NCI-H1417 (cell line): Measurements from ENCODE around the gene CAPN5.
A peak's percentile ranks its signal among the peaks of the same experiment; 100 is the strongest.
"Not testable (repeated sequence)": the region's sequence is repeated elsewhere in the genome, so short reads cannot be mapped to it uniquely, and the experiment has no call there.

Source experiments
- DNase-seq, 3 experiments: peaks; one replicate each; lab custom pipeline; 2025; lab: John Stamatoyannopoulos, UW

The CAPN5 gene

DNA sequence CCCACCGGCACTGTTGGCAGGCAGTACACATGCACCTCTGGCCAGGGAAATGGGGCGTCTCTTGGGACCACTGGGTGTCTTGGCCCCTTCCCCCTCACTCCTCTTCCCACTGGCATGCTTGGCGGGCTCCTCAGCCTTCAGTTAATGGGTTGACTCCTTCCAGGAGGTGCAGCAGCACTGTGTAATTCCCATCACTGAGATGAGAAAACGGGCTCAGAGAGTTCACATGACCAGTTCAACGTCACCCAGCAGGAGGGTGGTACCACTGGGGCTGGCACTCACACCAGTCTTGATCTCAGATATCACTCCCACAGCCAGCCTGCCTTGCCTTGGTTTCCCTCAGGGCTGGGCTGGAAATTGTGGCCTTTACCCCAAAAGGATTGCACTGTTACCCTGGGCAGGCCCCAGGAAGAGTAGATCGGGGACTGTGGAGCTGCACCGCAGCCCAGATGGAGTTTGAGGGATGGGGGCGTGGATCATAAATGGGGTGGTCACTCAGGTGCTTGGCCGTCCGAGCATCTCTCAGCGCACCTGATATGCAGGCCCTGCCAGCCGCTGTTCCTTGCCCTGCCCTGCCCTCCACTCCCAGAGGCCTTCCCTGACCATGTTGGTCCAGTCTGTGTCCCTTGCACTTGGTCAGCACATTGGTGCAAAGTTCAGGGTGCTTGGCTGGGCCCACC is 16.9 kb downstream of the CAPN5 start:
- no peak for DNase-seq

DNA sequence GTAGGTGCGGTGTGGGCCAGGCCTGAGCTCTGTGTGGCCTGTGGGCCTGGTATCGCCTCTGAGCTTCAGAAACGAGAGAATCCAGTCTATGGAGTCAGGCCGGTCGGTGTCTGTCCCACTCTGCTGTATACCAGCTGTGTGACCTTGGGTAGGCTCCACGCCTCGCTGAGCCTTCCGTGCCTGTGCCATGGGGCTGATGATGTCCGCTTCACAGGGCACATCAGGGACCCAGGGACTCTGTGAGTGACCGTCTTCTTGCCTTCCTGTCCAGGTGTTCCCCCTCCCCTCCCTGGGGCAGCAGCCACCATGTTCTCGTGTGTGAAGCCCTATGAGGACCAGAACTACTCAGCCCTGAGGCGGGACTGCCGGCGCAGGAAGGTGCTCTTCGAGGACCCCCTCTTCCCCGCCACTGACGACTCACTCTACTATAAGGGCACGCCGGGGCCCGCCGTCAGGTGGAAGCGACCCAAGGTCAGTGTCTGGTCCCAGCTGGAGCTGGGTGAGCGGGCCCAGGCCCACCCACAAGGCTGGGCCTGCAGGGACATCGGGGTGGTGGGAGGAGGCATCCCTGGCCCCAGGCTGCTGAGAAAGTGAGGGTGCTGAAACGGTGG is 17.9 kb downstream of the CAPN5 start:
- no peak for DNase-seq

DNA sequence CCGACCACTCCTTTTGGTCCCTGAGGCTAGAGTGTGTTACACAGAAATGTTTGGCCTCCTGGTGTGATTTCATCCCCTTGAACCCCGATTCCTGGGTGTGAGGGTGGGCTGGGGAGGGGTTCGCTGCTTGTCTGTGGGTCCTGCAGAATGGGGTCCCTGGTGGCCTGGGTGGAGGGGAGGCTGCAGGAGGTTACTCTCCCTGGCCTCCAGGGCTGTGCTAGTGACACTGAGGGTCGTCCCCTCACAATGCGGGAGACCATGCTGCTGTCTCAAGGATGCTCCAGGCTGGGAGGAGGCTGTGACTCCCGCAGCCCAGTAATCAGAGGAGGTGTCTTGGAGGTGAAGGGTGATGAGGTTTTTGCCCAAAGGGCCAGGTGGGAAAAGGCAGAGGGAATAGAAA is 18.9 kb downstream of the CAPN5 start:
- no peak for DNase-seq

- peak in 1 of 3 experiments; percentile 11 for DNase-seq
These were observed 20.0 kb downstream of the CAPN5 start for GRCh38 chr11:77086521-77087472.

DNA sequence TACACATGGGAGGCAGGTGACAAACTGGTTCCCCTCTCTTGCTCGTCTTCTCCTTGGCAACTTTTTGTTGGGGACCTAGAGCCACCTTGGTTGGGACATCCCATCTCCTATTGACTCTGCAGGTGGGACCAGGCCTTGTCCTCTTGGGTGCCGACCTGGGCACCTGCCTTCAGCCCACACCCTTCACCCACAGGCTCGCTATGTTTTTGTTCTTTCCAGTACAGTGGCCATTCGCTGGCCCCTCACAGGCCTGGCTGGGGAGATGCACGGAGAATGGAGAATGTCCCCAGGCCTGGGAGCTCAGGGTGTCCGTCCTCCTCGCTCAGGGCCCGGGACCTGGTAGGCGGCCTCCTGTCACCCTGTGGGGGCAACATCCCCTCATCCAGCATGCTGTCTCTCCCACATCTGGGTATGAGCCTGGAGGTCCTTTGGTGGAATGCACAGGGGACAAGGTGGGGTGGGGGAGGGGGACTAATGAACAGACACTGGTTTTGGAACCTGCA is 21.0 kb downstream of the CAPN5 start:
- no peak for DNase-seq

DNA sequence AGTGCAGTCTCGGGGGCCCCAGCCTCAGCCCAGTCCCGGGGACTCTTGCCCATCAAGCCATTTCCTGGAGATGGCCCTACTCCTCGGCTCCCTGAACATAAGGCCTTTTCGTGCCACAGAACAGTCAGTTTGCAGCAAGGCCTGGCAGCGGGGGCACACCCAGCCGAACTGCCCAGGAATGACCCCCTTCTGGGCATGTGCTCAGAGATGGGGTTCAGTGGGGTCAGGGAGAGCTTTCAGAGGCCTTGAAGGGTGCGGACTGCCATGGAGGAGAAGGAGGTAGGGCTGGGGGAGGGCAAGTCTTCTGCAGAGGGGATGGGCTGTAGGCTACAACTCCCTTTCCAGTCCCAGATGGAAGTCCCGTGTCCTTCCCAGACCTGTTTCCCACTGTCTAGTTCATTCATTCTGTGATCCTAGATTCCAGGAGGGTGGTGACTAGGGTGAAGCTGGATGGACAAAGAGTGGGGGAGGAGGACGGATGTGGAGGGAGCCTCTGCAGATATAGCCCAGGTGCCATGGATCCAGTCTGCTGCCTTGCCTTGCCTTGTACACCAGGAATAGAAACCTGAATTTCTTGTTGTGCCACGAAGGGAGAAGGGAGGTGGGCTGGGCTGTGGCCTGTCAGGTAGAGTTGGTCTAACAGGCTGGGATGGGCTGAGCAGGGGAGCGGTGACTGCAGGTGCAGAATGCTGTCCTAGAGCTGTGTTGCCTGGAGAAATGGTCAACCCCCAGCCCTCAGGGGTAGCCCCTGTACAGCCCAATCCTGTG is 21.6 kb downstream of the CAPN5 start:
- peak in 1 of 3 experiments; percentile 42 for DNase-seq

DNA sequence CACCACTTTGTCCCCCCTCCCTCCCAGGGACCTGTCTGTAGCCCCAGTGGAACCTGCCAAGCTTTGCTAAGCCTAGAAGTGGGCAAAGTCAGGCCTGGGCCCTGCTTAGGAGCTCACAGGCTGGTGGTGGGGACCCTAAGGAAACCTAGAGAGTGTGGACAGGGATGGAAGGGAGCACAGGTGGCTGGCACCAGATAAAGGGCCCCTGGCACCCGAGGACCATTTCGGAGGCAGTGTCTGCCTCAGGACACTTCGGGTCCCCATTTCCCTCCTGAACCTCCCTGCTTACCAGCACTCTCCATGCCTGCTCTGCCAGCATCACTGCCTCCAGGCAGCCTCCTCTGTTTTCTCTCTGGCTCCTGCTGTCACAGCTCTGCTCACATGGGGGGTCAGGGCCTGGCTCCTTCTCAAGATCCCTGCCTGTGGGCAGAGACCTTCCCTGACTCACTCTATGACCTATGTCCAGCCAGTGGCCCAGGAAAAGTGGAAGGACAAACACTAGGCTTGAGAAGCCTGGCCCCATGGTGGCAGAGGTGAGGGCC is 22.3 kb downstream of the CAPN5 start:
- DNase-seq: no peak

GRCh38 chr11:77090046-77090372 is 23.2 kb downstream of the CAPN5 start:
- no peak for DNase-seq

DNA sequence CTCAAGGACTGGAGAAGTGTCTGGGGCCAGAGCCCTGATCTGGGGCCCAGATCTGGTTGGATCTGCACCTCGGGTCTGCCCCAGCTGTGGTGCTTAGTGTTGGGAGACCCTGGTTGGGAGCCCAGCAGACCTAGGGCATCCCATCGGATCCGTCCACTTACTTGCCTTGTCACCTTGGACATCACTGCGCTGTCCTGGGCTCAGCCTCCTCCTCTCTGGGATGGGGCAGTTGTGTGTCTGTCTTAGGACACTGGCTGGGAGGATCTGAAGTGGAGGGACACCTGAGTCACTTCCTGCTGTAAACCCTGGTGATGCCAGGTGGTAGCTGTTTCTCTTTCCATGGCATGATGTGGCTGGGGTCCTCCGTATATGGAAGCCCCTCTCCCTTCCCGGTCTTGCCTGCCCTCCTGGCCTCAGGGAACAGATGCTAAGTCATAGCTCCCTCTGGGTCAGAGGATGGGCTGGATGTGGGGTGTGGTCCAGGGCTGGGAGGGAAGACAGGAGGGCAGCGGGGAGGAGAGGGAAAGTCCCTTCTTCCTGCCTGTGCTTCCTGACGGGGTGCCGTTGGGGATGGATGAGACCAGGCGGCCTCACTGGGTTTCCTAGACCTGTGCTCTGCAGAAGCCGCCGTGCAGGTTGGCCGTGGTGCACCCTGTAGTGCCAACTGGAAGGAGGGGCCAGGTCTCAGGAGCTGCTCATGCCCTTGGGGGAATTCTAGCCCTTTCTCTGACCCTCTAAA is 23.8 kb downstream of the CAPN5 start:
- no peak for DNase-seq

- peak; percentile 75 to 83 (median 80) for DNase-seq
These were observed 24.6 kb downstream of the CAPN5 start for GRCh38 chr11:77091146-77091940.

- no peak for DNase-seq
These were observed 25.6 kb downstream of the CAPN5 start for GRCh38 chr11:77092382-77092781.

DNA sequence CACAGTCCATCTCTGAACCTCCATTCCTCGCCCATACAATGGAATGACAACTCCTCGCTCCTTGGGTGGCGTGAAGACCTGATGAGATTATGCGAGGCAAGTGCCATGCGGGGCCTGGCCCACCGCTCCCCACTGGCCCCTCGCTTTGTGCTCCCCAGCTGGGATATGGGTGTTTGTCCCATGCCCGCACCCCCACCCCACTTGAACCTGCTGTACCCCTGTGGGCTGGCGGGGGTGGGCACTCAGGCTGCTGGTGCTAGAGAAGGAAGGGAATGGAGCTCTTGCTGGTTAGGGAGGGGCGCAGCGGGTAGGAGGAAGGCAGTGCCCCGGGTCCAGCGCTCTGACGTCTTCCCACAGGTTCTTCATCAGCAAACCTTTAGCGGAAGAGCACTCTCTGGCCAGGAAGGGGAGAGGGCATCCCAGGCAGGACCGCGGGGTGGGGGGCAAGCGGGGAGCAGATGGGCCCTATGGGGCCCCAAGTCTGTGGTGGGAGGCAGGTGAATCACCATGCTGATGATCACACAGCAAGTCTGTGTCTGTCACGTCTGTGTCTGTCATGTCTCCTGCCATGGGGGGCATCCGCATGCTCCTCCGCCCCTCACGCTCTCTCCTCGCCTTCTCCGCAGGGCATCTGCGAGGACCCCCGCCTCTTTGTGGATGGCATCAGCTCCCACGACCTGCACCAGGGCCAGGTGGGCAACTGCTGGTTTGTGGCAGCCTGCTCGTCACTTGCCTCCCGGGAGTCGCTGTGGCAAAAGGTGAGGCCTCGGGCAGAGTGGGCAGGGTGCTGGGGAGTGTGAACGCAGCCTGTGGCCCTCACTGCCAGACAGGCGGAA is 26.5 kb downstream of the CAPN5 start:
- no peak for DNase-seq

GRCh38 chr11:77093987-77094840 is 27.4 kb downstream of the CAPN5 start:
- DNase-seq: no peak

GRCh38 chr11:77094841-77095365 is 28.1 kb downstream of the CAPN5 start:
- peak in 1 of 3 experiments; percentile 4 for DNase-seq

- no peak for DNase-seq
These were observed 29.1 kb downstream of the CAPN5 start for GRCh38 chr11:77095551-77096490.

GRCh38 chr11:77096591-77097019 is 29.8 kb downstream of the CAPN5 start:
- no peak for DNase-seq

- DNase-seq: not testable (repeated sequence)
These were observed 30.4 kb downstream of the CAPN5 start for GRCh38 chr11:77097180-77097579.
